Thoracic aorta (tissue), 2 donors: ENCODE measurements around the gene CPN1. TPM values are rescaled to one million over a fixed set of nuclear protein-coding genes. Genes with fewer than 3 reads are reported as not detected.

ENCODE experiments used
- ATAC-seq: fragments of 150-250 bp; one replicate; pipeline ENCODE4 v1.8.0; 2017; ENCODE audit warnings: low read depth; ENCODE audit not compliant: insufficient number of reproducible peaks, low FRiP score
- DNase-seq: peaks from one replicate; pipeline ENCODE4 v3.0.0-alpha.2; 2020; ENCODE audit warnings: low spot score
- H3K27ac ChIP-seq, 2 donors: fragments of 200-600 bp; sonication (generic); 1 replicate in 1 of 2; 2 replicates in 1 of 2; pipeline ENCODE4 v1.5.1; 2016; ENCODE audit warnings: mild to moderate bottlenecking in 2 of 2, moderate library complexity in 2 of 2
- H3K27me3 ChIP-seq: fragments of 200-600 bp; sonication (generic); replicated peaks from 2 replicates; pipeline ENCODE4 v1.6.0; 2016; ENCODE audit warnings: mild to moderate bottlenecking; ENCODE audit not compliant: insufficient read depth
- H3K36me3 ChIP-seq: fragments of 200-600 bp; sonication (generic); one replicate; pipeline ENCODE4 v1.5.1; 2016
- H3K4me1 ChIP-seq, 2 donors: fragments of 200-600 bp; sonication (generic); 1 replicate in 1 of 2; 2 replicates in 1 of 2; pipeline versions ENCODE4 v1.5.1 to v1.6.0; 2016; ENCODE audit warnings: low read depth in 2 of 2, mild to moderate bottlenecking in 1 of 2; ENCODE audit not compliant: control insufficient read depth in 1 of 2
- H3K4me3 ChIP-seq: fragments of 200-600 bp; sonication (generic); 2 replicates; pipeline ENCODE4 v1.5.1; 2016; ENCODE audit warnings: mild to moderate bottlenecking
- H3K9me3 ChIP-seq: fragments of 200-600 bp; sonication (generic); 2 replicates; pipeline ENCODE4 v1.5.1; 2016
- CTCF ChIP-seq: fragments of 200-600 bp; sonication (generic); IDR thresholded peaks from one replicate; pipeline ENCODE4 v1.5.1; 2019; ENCODE audit warnings: antibody characterized with exemption
- total RNA-seq, 2 donors: library from RNA; depleted of rRNA; stranded (reverse); fragments of >200 nt; gene quantifications; one replicate each; pipeline versions ENCODE4 v1.1.0 to v1.2.3, GENCODE V29; 2016

Gene CPN1
- total RNA-seq, 2 donors from 2014 or later, result not detected

- no peaks in the 10 kb centered on the region for H3K36me3 ChIP-seq
- ATAC-seq (no peak), DNase-seq (no peak)
- H3K4me3 ChIP-seq, result no peak overlapping the region
- H3K4me1 ChIP-seq, result no peaks in the 10 kb centered on the region
- H3K27me3 ChIP-seq, result no peaks in the 10 kb centered on the region
- no peak overlapping the region for H3K27ac ChIP-seq
- TF ChIP-seq CTCF, result no peak
- no peaks in the 10 kb centered on the region for H3K9me3 ChIP-seq
Measured at GRCh38 chr10:100038561-100039071, 43.1 kb downstream of the CPN1 start.

GRCh38 chr10:100037758-100038315, 43.8 kb downstream of the CPN1 start:
- Histone ChIP-seq H3K4me3 (no peak overlapping the region), H3K36me3 (no peaks in the 10 kb centered on the region), H3K27ac (no peak overlapping the region), H3K27me3 (no peaks in the 10 kb centered on the region), H3K4me1 (no peaks in the 10 kb centered on the region), H3K9me3 (no peaks in the 10 kb centered on the region)
- ATAC-seq (no peak), DNase-seq (no peak)
- TF ChIP-seq CTCF, result no peak

GRCh38 chr10:100036850-100037249, 44.8 kb downstream of the CPN1 start:
- TF ChIP-seq CTCF, result no peak
- Histone ChIP-seq H3K4me1 (no peaks in the 10 kb centered on the region), H3K36me3 (no peaks in the 10 kb centered on the region), H3K4me3 (no peak overlapping the region), H3K27ac (no peak overlapping the region), H3K27me3 (no peaks in the 10 kb centered on the region), H3K9me3 (no peaks in the 10 kb centered on the region)
- ATAC-seq, result no peak
- DNase-seq, result no peak

- Histone ChIP-seq H3K27ac (no peak overlapping the region), H3K4me1 (no peaks in the 10 kb centered on the region), H3K4me3 (no peak overlapping the region), H3K27me3 (no peaks in the 10 kb centered on the region), H3K36me3 (no peaks in the 10 kb centered on the region), H3K9me3 (no peaks in the 10 kb centered on the region)
- no peak for TF ChIP-seq CTCF
- no peak for DNase-seq
- ATAC-seq, result no peak
Measured at GRCh38 chr10:100033766-100034418, 47.8 kb downstream of the CPN1 start.

- ATAC-seq, result no peak
- Histone ChIP-seq H3K4me3 (no peak overlapping the region), H3K4me1 (no peaks in the 10 kb centered on the region), H3K27ac (no peak overlapping the region), H3K36me3 (no peaks in the 10 kb centered on the region), H3K27me3 (no peaks in the 10 kb centered on the region), H3K9me3 (peaks cover 3% of the 10 kb centered on the region)
- no peak for TF ChIP-seq CTCF
- no peak for DNase-seq
Measured at GRCh38 chr10:100027416-100027815, 54.3 kb downstream of the CPN1 start.
